PC-3 (cell line): ENCODE measurements around the gene TUT7. TPM values are rescaled to one million over a fixed set of nuclear protein-coding genes. Genes with fewer than 3 reads are reported as not detected.

ENCODE experiments used
- ATAC-seq: fragments of 200-7000 bp; cut with Tn5 transposase; 2 replicates; pipeline ENCODE4 v1.9.1; 2020; ENCODE audit warnings: mild to moderate bottlenecking, moderate library complexity
- BruUV-seq: library from RNA; stranded (reverse); fragments of 400-500 nt; replicated peaks from 2 replicates; lab custom pipeline; 2021; lab: Mats Ljungman, UMichigan
- CTCF ChIA-PET: fragments of 300-600 bp; sonication (Branson Sonifier 250); formaldehyde crosslinking; loops from one replicate; lab custom pipeline; 2022; ENCODE audit warnings: antibody characterized with exemption; lab: Charles Lee
- POLR2A ChIA-PET: fragments of 300-600 bp; sonication (Branson Sonifier 250); formaldehyde crosslinking; loops from one replicate; lab custom pipeline; 2022; ENCODE audit warnings: antibody characterized with exemption; ENCODE audit not compliant: unreplicated experiment; lab: Charles Lee
- DNase-seq: peaks from one replicate; pipeline ENCODE4 v3.0.0-alpha.2; 2015
- H2AFZ ChIP-seq: fragments of 300-600 bp; sonication (generic); 2 replicates; pipeline ENCODE4 v1.6.0; 2016; ENCODE audit warnings: antibody characterized with exemption, low read length
- H3F3A ChIP-seq: fragments of 300-600 bp; sonication (generic); one replicate; pipeline ENCODE4 v1.6.0; 2017; ENCODE audit warnings: antibody characterized with exemption, low read length, control low read depth, mild to moderate bottlenecking; ENCODE audit not compliant: unreplicated experiment
- H3K27ac ChIP-seq: fragments of 300-600 bp; sonication (generic); 2 replicates; pipeline ENCODE4 v1.5.1; 2016; ENCODE audit warnings: mild to moderate bottlenecking, low read length
- H3K27me3 ChIP-seq: fragments of 300-600 bp; sonication (generic); 2 replicates; pipeline ENCODE4 v1.6.1; 2016; ENCODE audit warnings: low read length, mixed read lengths
- H3K36me3 ChIP-seq: fragments of 300-600 bp; sonication (generic); 2 replicates; pipeline ENCODE4 v1.6.1; 2016; ENCODE audit warnings: low read depth, mixed run types, low read length, mixed read lengths
- H3K4me1 ChIP-seq: fragments of 300-600 bp; sonication (generic); 2 replicates; pipeline ENCODE4 v1.5.1; 2016; ENCODE audit warnings: low read length; ENCODE audit not compliant: insufficient read depth
- H3K4me2 ChIP-seq: fragments of 300-600 bp; sonication (generic); 2 replicates; pipeline ENCODE4 v1.6.0; 2016; ENCODE audit warnings: low read length
- H3K4me3 ChIP-seq: fragments of 300-600 bp; sonication (generic); 2 replicates; pipeline ENCODE4 v1.5.1; 2016; ENCODE audit warnings: mild to moderate bottlenecking, low read length, mixed read lengths
- H3K79me2 ChIP-seq: fragments of 300-600 bp; sonication (generic); 2 replicates; pipeline ENCODE4 v1.6.1; 2017; ENCODE audit warnings: low read length, mixed read lengths
- H3K9ac ChIP-seq: fragments of 300-600 bp; sonication (generic); 2 replicates; pipeline ENCODE4 v1.6.0; 2016; ENCODE audit warnings: mild to moderate bottlenecking, low read length
- H3K9me2 ChIP-seq: fragments of 300-600 bp; sonication (generic); replicated peaks from 2 replicates; pipeline ENCODE4 v1.6.1; 2016; ENCODE audit warnings: mixed run types, low read length, mixed read lengths
- H3K9me3 ChIP-seq: fragments of 300-600 bp; sonication (generic); 2 replicates; pipeline ENCODE4 v1.6.1; 2016; ENCODE audit warnings: low read length, mixed read lengths
- H4K20me1 ChIP-seq: fragments of 300-600 bp; sonication (generic); 2 replicates; pipeline ENCODE4 v1.6.1; 2016; ENCODE audit warnings: low read length, mixed read lengths
- EZH2 ChIP-seq: fragments of 300-600 bp; sonication (generic); IDR thresholded peaks from one replicate; pipeline ENCODE4 v1.6.1; 2017; ENCODE audit warnings: antibody characterized with exemption, mild to moderate bottlenecking, low read length; ENCODE audit not compliant: unreplicated experiment
- EZH2phosphoT487 ChIP-seq: fragments of 300-600 bp; sonication (generic); IDR thresholded peaks from 2 replicates; pipeline ENCODE4 v1.6.1; 2018; ENCODE audit warnings: mild to moderate bottlenecking, antibody characterized with exemption, low read length, borderline replicate concordance
- intact Hi-C: fragments of 100-400 bp; cut with micrococcal nuclease; formaldehyde crosslinking; loops from 2 replicates; pipeline ENCODE4 v1.9.0; 2023
- total RNA-seq: library from RNA; depleted of rRNA; stranded (reverse); fragments of >200 nt; gene quantifications from 2 replicates; pipeline ENCODE4 v1.2.3, GENCODE V29; 2014
- TF ChIP-seq, protein P1 (sequence below): fragments of 300-600 bp; sonication (generic); conservative IDR thresholded peaks from 2 replicates; pipeline ENCODE4 v1.5.1; 2017; ENCODE audit warnings: antibody characterized with exemption, low read depth, mild to moderate bottlenecking, low read length

TUT7 gene
- total RNA-seq, 1 experiment from 2014 or later: 12.3 TPM

- no peak overlapping the region for H3K4me2 ChIP-seq
- no peaks in the 10 kb centered on the region for H3K9me2 ChIP-seq
- no peak for TF ChIP-seq EZH2phosphoT487
- TF ChIP-seq, protein P1, sequence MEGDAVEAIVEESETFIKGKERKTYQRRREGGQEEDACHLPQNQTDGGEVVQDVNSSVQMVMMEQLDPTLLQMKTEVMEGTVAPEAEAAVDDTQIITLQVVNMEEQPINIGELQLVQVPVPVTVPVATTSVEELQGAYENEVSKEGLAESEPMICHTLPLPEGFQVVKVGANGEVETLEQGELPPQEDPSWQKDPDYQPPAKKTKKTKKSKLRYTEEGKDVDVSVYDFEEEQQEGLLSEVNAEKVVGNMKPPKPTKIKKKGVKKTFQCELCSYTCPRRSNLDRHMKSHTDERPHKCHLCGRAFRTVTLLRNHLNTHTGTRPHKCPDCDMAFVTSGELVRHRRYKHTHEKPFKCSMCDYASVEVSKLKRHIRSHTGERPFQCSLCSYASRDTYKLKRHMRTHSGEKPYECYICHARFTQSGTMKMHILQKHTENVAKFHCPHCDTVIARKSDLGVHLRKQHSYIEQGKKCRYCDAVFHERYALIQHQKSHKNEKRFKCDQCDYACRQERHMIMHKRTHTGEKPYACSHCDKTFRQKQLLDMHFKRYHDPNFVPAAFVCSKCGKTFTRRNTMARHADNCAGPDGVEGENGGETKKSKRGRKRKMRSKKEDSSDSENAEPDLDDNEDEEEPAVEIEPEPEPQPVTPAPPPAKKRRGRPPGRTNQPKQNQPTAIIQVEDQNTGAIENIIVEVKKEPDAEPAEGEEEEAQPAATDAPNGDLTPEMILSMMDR: no peak
- TF ChIP-seq EZH2: no peak
- H3K9me3 ChIP-seq: no peaks in the 10 kb centered on the region
- no peak for ATAC-seq
- intact Hi-C loops: no loop called here
- no peak for DNase-seq
- no peaks in the 10 kb centered on the region for H3F3A ChIP-seq
- H3K27ac ChIP-seq: no peak overlapping the region
- BruUV-seq: no TSS peak
- H4K20me1 ChIP-seq: no peaks in the 10 kb centered on the region
- H3K79me2 ChIP-seq: no peaks in the 10 kb centered on the region
- no peaks in the 10 kb centered on the region for H3K27me3 ChIP-seq
- no peak overlapping the region for H3K4me3 ChIP-seq
- H3K36me3 ChIP-seq: no peaks in the 10 kb centered on the region
- no peaks in the 10 kb centered on the region for H3K4me1 ChIP-seq
- no peak overlapping the region for H2AFZ ChIP-seq
- POLR2A ChIA-PET: no interaction called here
- CTCF ChIA-PET: no interaction called here
- H3K9ac ChIP-seq: no peak overlapping the region
Observed at GRCh38 chr9:86253577-86253976, 100.6 kb downstream of the TUT7 start.

GRCh38 chr9:86252870-86253269 lies 101.3 kb downstream of the TUT7 start:
- Histone ChIP-seq H3K9ac (no peak overlapping the region), H3K79me2 (no peaks in the 10 kb centered on the region), H3K27ac (no peak overlapping the region), H4K20me1 (no peaks in the 10 kb centered on the region), H3K4me1 (no peaks in the 10 kb centered on the region), H3K27me3 (no peaks in the 10 kb centered on the region), H3K9me3 (no peaks in the 10 kb centered on the region), H3K4me2 (no peak overlapping the region), H3K36me3 (no peaks in the 10 kb centered on the region), H3K9me2 (no peaks in the 10 kb centered on the region), H2AFZ (no peak overlapping the region), H3F3A (no peaks in the 10 kb centered on the region), H3K4me3 (no peak overlapping the region)
- intact Hi-C loops: no loop called here
- CTCF ChIA-PET: no interaction called here
- BruUV-seq: no TSS peak
- DNase-seq: no peak
- POLR2A ChIA-PET: no interaction called here
- no peak for ATAC-seq
- no peak for TF ChIP-seq EZH2
- TF ChIP-seq, protein P1: no peak
- TF ChIP-seq EZH2phosphoT487: no peak

- Histone ChIP-seq H3K27me3 (no peaks in the 10 kb centered on the region), H3K4me2 (no peak overlapping the region), H3K9me3 (no peaks in the 10 kb centered on the region), H4K20me1 (no peaks in the 10 kb centered on the region), H3K79me2 (no peaks in the 10 kb centered on the region), H3K4me1 (no peaks in the 10 kb centered on the region), H3K9me2 (no peaks in the 10 kb centered on the region), H3K9ac (no peak overlapping the region), H3K27ac (no peak overlapping the region), H3K4me3 (no peak overlapping the region), H3K36me3 (no peaks in the 10 kb centered on the region), H2AFZ (no peak overlapping the region), H3F3A (no peaks in the 10 kb centered on the region)
- BruUV-seq: no TSS peak
- ChIA-PET POLR2A (no interaction called here), CTCF (no interaction called here)
- DNase-seq (no peak), ATAC-seq (no peak)
- no peak for TF ChIP-seq EZH2
- TF ChIP-seq EZH2phosphoT487: no peak
- TF ChIP-seq, protein P1: no peak
- intact Hi-C loops: no loop called here
Observed at GRCh38 chr9:86250123-86250522, 104.1 kb downstream of the TUT7 start.
